Mesothelial cell of epicardium (in vitro differentiated cells): ENCODE measurements around the gene DIAPH2. TPM values are rescaled to one million over a fixed set of nuclear protein-coding genes. Genes with fewer than 3 reads are reported as not detected.

Experiments used
- DNase-seq, 2 experiments: peaks; one replicate each; pipeline ENCODE4 v3.0.0; 2021; ENCODE audit warnings: low spot score in 2 of 2; ENCODE audit not compliant: unreplicated experiment in 2 of 2
- H3K27ac Mint-ChIP-seq: 2 replicates; pipeline ENCODE4 v1.8.0; 2021; ENCODE audit warnings: mixed read lengths
- H3K27me3 Mint-ChIP-seq: 2 replicates; pipeline ENCODE4 v1.8.0; 2021; ENCODE audit warnings: low read depth, mixed read lengths
- H3K36me3 Mint-ChIP-seq: 2 replicates; pipeline ENCODE4 v1.8.0; 2021; ENCODE audit warnings: mixed read lengths
- H3K4me1 Mint-ChIP-seq: 2 replicates; pipeline ENCODE4 v1.8.0; 2021; ENCODE audit warnings: mixed read lengths
- H3K4me3 Mint-ChIP-seq: 2 replicates; pipeline ENCODE4 v1.8.0; 2021; ENCODE audit warnings: mild to moderate bottlenecking, moderate library complexity, mixed read lengths
- H3K9me3 Mint-ChIP-seq: 2 replicates; pipeline ENCODE4 v1.8.0; 2021; ENCODE audit warnings: mixed read lengths
- CTCF ChIP-seq: fragments of 200-600 bp; sonication (generic); IDR thresholded peaks from one replicate; pipeline ENCODE4 v1.5.0; 2021; ENCODE audit warnings: antibody characterized with exemption; ENCODE audit not compliant: unreplicated experiment
- total RNA-seq: library from RNA; stranded (reverse); gene quantifications from 3 replicates; pipeline ENCODE4 v1.2.1, GENCODE V29; 2021

The DIAPH2 gene
- total RNA-seq, 1 donor from 2014 or later, result 19.2 TPM

- Mint-ChIP-seq H3K9me3 (no peaks in the 10 kb centered on the region), H3K27me3 (no peaks in the 10 kb centered on the region), H3K27ac (peak overlapping the region; percentile 35), H3K36me3 (no peaks in the 10 kb centered on the region), H3K4me3 (no peak overlapping the region), H3K4me1 (peaks cover 29% of the 10 kb centered on the region)
- no peak for TF ChIP-seq CTCF
- DNase-seq, result no peak
These were observed 425.1 kb downstream of the DIAPH2 start for GRCh38 chrX:97109730-97110129.

- no peaks in the 10 kb centered on the region for H3K27me3 Mint-ChIP-seq
- no peak for TF ChIP-seq CTCF
- H3K4me1 Mint-ChIP-seq, result peaks cover 16% of the 10 kb centered on the region
These were observed 432.9 kb downstream of the DIAPH2 start for GRCh38 chrX:97117572-97117971.

GRCh38 chrX:97119474-97120109, 434.9 kb downstream of the DIAPH2 start:
- H3K9me3 Mint-ChIP-seq, result peaks cover 12% of the 10 kb centered on the region
- H3K4me3 Mint-ChIP-seq, result no peak overlapping the region
- peaks cover 3% of the 10 kb centered on the region for H3K4me1 Mint-ChIP-seq
- peaks cover 10% of the 10 kb centered on the region for H3K36me3 Mint-ChIP-seq
- no peaks in the 10 kb centered on the region for H3K27me3 Mint-ChIP-seq
- no peak overlapping the region for H3K27ac Mint-ChIP-seq
- TF ChIP-seq CTCF, result no peak
- no peak for DNase-seq

More at GRCh38 chrX:97117572-97117971, 432.9 kb downstream of the DIAPH2 start:
- H3K4me3 Mint-ChIP-seq, result no peak overlapping the region
- peaks cover 12% of the 10 kb centered on the region for H3K9me3 Mint-ChIP-seq
- no peak overlapping the region for H3K27ac Mint-ChIP-seq
- H3K36me3 Mint-ChIP-seq, result peaks cover 10% of the 10 kb centered on the region
- no peak for DNase-seq

GRCh38 chrX:97123001-97123400, 438.4 kb downstream of the DIAPH2 start:
- Mint-ChIP-seq H3K4me3 (no peak overlapping the region), H3K27me3 (no peaks in the 10 kb centered on the region), H3K27ac (no peak overlapping the region), H3K36me3 (peaks cover 10% of the 10 kb centered on the region), H3K4me1 (peaks cover 17% of the 10 kb centered on the region), H3K9me3 (peaks cover 12% of the 10 kb centered on the region)
- no peak for TF ChIP-seq CTCF
- no peak for DNase-seq

GRCh38 chrX:97126020-97126419, 441.4 kb downstream of the DIAPH2 start:
- Mint-ChIP-seq H3K27ac (no peak overlapping the region), H3K4me3 (no peak overlapping the region), H3K27me3 (no peaks in the 10 kb centered on the region), H3K36me3 (no peaks in the 10 kb centered on the region), H3K4me1 (peaks cover 17% of the 10 kb centered on the region), H3K9me3 (peaks cover 5% of the 10 kb centered on the region)
- no peak for TF ChIP-seq CTCF
- DNase-seq, result no peak
